T follicular helper cell (primary cell): ENCODE data around the gene HOXC5.
"Not testable (repeated sequence)": the region's sequence is repeated elsewhere in the genome, so short reads cannot be mapped to it uniquely, and the experiment has no call there.

Source experiments
- DNase-seq: peaks from one replicate; pipeline ENCODE4 v3.0.0-alpha.2; 2020; ENCODE audit warnings: low read depth

HOXC5 gene

GRCh38 chr12:54066408-54066807 lies 33.6 kb downstream of the HOXC5 start:
- DNase-seq, result no peak

- DNase-seq, result no peak
Measured at GRCh38 chr12:54068418-54069070, 35.7 kb downstream of the HOXC5 start.

DNA sequence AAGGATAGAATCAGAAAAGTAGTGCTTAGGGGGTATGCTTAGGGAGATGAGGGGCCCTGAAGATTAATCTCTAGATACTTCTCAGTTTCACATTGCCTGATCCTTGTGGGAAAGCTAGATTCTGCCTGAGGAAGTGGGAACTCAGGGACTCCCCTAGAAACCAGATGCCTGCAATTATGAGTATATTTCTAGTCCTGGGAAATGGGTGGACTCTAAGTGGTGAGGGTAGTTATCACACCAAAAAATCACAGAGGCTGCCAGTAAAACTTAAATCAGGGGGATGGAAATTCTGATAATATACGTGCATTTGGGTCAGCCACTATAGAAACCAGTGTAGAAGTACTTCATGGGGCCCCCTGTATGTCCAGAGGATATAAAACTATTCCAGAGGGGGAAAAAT lies 39.1 kb downstream of the HOXC5 start:
- DNase-seq, result no peak

DNA sequence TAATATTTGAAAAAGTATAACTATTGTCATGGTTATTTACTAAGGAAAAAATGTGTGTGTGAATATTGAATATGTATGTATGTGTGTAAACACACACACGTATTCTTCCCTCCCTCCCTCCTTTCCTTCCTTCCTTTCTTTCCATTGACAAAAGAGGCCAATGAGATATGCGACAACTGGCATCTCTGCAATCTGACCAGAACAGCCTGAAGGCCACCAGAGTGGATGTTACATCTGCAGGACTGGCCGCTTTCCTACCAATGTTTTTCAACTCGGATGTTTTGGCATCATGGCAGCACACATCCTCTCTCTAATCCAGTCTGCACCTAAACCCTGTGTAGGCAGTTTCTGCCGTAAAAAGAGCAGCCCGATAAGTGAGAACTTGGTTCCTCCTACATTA lies 41.5 kb downstream of the HOXC5 start:
- DNase-seq, result no peak

DNA sequence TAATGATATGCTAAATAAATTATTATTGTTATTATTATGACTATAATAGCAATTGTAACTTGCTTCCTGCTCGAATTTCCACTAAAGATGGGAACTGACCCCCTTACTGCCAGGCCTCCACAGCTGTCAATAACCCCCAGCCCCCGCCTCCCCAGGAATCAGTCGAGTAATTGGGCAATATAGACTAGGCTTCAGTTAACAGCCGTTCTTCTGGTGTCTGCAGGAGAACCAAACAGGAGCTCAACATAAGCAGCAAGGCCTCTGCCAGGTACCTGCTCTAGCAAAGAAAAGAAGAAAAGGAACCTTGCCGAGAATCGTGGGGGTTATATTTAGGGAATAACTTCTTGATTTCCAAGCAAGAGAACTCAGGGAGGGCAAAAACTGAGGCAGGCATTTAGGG lies 42.6 kb downstream of the HOXC5 start:
- DNase-seq, result no peak

- DNase-seq, result no peak
Measured at GRCh38 chr12:54075974-54076373, 43.1 kb downstream of the HOXC5 start.

DNA sequence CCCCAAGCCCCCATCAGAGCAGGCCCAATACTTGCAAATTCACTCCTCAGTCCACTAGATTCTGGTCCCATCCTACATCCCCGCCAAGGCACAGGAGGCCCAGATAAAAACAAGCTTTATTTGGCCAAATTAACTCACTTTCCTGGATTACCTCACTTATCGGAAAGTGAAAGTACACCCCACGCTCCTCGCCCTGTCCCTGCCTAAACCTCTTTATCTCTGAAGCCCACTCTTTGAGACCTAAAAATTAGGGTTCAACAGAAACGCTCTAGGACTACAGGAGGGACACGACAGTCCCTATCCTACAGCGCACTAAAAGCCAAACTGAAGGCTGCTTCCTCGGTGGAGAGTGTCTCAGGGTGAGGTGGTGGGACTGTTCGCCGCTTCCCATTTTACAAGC lies 45.0 kb downstream of the HOXC5 start:
- DNase-seq, result not testable (repeated sequence)

DNA sequence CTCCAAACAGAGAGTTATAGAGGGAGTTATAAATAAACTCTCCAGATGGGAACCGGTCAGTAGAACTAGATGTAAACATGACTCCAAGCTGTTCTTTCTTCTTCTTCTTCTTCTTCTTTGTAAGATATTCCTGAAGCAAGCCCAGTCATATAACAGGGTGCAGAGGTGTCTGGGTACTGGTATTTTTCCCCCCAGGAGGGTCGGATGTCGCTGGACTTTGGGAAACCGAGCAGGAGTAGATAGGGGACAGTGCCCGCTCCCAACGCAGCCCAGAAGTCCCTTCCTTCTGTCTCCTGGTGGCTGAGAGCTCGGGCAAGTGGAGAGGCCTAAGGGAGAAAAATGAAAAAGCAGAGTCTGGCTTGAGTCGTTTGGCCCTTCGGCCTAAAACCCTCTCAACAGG lies 46.3 kb downstream of the HOXC5 start:
- not testable (repeated sequence) for DNase-seq

DNA sequence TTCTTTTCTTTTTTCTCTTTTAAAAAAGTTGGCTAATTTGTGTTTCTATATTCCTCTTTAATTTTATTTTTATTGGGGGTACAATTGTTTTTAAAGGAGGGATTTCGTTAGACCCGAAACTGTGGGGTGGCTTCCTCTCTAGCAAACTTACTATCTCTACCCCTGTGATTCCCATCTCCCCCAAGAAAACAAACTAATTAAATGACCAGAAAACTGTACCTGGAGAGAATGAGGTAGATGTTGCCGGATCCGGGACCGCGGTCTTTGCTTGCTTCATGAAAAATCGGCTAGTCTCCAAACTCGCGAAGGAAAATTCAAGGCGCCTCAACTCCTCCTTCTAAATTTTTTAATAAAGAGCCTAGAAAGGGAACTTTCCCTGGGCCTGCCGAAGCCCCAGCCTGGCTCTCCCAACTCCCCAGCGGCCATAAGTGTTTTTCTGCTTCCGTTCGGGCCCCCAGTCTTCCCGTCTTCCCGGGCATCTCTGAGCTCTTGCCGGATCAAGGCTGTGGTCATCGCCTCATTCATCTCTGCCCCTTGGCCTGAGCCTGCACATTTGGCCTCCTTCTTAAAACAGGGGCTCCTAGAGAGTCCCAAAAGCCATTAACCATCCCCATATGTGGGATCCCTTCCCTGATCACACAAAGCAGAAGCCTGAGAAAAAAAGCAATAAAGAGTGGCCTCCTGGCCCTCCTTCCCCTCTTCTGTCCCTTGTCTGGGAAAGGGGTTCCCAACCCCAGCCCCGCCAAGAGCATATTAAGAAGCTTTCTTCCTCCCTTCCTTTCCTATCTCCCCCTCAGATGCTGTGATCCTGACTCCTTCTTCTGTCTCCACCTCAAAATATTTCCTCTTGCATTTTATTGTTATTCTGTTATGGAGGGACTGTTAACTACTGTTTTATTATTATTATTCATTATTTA lies 47.4 kb downstream of the HOXC5 start:
- DNase-seq, result not testable (repeated sequence)

- not testable (repeated sequence) for DNase-seq
Measured at GRCh38 chr12:54081053-54081514, 48.2 kb downstream of the HOXC5 start.

DNA sequence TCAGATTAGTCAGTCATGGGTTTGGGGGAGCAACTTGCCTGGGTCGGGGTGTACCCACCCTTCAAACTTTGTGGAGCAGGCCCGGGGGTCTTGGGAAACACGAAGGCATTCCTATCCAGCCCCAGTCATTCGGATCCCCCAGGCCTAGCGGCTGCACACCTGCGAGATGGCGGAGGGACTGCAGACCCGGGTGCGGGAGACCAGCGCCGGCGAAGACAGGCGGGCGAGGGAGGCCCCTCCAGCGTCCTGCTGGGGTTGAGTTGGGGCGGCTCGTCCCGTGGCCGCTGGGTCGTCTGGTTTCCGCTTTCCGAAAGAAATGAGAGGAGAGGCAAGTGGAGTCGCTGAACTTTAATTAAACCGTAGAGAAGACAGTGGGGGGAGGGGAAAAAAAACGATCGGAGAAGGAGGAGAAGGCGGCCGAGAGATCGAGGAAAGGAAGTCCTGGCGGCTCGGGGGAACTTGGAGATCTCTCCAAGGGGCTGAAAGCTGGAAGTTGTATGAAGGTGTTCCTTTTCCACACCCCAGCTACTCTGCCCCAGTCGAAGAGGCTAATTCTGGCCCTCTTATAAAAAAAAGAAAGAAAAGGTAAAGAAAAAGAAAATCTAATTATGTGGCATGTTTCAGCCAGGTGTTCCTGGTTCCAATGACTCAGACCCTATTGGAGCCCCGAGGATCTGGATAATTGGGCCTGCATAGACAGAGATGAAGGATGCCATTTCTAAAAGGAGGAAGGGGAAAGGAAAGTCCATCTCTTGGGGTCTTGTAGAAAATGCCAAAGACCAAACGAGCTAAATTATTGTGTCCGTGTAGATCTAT lies 48.9 kb downstream of the HOXC5 start:
- not testable (repeated sequence) for DNase-seq

DNA sequence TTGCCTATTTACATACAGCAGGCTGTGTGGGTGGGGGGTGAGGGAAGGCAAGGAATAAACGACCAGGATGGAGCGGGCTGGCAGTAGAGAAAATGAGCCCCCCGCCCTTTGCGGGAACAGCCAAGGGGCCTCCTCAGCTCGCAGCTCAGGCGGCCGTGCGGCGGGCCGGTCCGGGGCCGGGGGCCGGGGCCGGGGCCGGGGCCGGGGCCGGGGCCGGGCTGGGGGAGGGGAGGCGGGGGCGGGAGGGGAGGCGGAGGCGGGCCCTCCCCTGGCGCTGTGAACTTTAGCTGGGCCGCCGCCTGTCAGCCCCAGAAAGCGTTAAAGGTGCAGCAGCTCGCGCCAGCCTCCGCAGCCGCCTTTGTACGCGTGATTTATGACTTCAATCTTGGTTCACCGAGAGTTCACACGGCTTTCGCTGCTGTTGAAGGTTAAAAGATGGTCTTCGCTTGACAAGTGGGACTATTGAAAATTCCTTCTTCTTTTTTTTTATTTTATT lies 49.6 kb downstream of the HOXC5 start:
- peak; percentile 10 for DNase-seq
